Astrocyte of the cerebellum (primary cell): ENCODE results near the gene ITGA8.
"Not testable (repeated sequence)": the region's sequence is repeated elsewhere in the genome, so short reads cannot be mapped to it uniquely, and the experiment has no call there.

Source experiments
- DNase-seq: peaks from one replicate; pipeline ENCODE4 v3.0.0-alpha.2; 2011; ENCODE audit warnings: low read depth
- H3K4me3 ChIP-seq: 2 replicates; pipeline ENCODE4 v1.5.1; 2011; ENCODE audit warnings: mild to moderate bottlenecking, low read depth, low read length, moderate library complexity
- in situ Hi-C: cut with HindIII; loops from 2 replicates; pipeline ENCODE4 v1.10.0; 2017; ENCODE audit warnings: low sequenced_read_pairs
- TF ChIP-seq, protein P1 (sequence below): IDR thresholded peaks from 2 replicates; pipeline ENCODE4 v1.5.1; 2012; ENCODE audit warnings: low read length, low read depth, moderate library complexity, mild to moderate bottlenecking; ENCODE audit errors: missing control alignments

The ITGA8 gene

DNA sequence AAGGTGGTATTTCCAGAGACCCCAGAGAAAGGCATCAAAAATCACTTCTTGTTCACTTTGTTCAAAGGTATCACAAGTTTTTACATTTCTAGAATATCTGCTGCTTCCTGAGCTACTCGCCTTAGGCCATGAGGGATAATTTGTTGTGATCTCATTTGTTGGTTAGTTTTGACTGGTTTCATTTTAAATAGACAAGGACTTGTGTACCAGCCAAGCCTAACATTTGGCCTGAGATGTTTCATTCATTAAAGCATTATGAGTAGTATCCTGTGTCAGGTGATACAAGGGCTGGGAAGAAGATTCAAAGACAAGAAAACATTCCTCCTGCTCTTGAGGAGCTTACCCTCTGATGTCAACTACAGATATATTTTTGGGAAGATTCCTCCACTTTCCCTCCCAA, 178.3 kb downstream of the ITGA8 start:
- no peak for DNase-seq
- no peak overlapping the region for H3K4me3 ChIP-seq
- in situ Hi-C loops: no loop called here
- TF ChIP-seq, protein P1, sequence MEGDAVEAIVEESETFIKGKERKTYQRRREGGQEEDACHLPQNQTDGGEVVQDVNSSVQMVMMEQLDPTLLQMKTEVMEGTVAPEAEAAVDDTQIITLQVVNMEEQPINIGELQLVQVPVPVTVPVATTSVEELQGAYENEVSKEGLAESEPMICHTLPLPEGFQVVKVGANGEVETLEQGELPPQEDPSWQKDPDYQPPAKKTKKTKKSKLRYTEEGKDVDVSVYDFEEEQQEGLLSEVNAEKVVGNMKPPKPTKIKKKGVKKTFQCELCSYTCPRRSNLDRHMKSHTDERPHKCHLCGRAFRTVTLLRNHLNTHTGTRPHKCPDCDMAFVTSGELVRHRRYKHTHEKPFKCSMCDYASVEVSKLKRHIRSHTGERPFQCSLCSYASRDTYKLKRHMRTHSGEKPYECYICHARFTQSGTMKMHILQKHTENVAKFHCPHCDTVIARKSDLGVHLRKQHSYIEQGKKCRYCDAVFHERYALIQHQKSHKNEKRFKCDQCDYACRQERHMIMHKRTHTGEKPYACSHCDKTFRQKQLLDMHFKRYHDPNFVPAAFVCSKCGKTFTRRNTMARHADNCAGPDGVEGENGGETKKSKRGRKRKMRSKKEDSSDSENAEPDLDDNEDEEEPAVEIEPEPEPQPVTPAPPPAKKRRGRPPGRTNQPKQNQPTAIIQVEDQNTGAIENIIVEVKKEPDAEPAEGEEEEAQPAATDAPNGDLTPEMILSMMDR: no peak

DNA sequence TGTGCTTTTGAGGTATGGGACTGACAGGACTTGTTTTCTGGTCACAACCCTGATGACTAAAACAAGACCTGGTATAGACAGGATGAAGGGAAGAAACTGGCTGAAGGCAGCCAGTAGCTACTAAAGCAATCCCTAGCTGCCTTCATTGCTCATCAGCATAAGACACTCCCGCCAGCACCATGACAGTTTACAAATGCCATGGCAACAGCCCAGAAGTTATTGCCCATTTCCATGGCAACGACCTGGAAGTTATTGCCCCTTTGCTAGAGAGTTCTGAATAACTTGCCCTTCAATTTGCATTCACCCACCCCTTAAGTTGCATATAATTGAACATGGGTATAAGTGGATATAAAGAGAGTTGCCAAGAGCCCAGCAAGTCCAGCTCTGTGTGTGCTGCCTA, 179.0 kb downstream of the ITGA8 start:
- TF ChIP-seq, protein P1: no peak
- in situ Hi-C loops: no loop called here
- H3K4me3 ChIP-seq: no peak overlapping the region
- no peak for DNase-seq

DNA sequence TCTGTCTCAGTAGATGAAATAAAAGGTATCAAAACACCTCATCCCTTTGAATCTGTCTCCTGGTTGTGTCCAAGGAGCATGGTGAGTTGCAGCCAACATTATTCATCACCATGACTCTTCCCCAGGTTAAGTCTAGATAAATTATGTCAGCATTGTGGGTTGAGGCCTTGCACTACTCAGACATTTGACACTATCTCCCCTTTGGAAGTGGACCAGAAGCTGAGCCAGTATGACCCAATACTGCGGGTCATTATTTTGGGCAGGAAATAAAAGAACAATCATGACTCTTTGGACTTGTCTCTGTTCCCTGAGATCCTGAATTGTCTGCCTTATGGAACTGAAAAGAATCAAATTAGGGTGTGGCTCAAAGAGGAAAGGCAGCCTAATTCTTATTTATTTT, 180.5 kb downstream of the ITGA8 start:
- TF ChIP-seq, protein P1: no peak
- in situ Hi-C loops: no loop called here
- DNase-seq: no peak
- H3K4me3 ChIP-seq: no peak overlapping the region

DNA sequence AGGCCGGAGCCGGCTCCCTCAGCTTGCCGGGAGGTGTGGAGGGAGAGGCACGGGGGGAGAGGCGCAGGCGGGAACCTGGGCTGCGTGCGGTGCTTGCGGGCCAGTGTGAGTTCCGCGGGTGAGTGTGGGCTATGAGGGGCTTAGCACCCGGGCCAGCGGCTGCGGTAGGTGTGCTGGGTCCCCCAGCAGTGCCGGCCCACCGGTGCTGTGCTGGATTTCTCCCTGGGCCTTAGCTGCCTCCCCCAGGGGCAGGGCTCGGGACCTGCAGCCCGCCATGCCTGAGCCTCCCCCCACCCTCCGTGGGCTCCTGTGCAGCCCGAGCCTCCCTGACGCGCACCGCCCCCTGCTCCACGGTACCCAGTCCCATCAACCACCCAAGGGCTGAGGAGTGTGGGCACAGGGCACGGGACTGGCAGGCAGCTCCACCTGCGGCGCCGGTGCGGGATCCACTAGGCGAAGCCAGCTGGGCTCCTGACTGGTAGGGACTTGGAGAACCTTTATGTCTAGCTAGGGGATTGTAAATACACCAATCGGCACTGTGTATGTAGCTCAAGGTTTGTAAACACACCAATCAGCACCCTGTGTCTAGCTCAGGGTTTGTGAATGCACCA, 184.7 kb downstream of the ITGA8 start:
- in situ Hi-C loops, H3K4me3 ChIP-seq, DNase-seq: not testable (repeated sequence)

DNA sequence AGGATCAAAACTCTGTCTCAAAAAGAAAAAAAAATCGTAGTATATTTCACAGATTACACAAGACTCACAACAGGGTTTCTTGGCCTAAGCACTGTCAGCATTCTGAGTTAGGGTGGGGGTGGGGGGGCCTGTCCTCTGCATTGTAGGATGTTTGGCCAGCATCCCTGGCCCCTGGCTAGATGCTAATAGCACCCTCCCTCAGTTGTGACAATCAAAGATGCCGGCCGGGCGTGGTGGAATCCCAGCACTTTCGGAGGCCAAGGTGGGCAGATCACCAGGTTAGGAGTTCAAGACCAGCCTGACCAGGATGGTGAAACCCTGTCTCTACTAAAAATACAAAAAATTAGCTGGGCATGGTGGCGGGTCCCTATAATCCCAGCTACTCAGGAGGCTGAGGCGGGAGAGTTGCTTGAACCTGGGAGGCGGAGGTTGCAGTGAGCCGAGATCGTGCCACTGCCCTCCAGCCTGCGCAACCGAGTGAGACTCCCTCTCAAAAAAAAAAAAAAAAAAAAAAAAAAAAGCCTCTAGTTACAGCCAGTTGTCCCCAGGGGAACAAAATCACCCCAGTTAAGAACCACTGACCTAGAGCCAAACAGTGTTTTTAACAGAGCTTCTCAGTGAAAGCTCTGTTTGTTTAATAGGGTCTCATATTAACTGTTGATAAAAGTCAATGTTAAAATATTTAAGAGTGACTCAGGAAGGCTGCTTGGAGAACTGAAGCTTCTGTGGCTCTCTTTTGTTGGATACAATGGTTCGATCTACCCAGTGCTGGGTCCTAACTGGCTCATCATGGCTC, 187.6 kb downstream of the ITGA8 start:
- DNase-seq: no peak
- TF ChIP-seq, protein P1: no peak
- in situ Hi-C loops: no loop called here
- H3K4me3 ChIP-seq: no peak overlapping the region

DNA sequence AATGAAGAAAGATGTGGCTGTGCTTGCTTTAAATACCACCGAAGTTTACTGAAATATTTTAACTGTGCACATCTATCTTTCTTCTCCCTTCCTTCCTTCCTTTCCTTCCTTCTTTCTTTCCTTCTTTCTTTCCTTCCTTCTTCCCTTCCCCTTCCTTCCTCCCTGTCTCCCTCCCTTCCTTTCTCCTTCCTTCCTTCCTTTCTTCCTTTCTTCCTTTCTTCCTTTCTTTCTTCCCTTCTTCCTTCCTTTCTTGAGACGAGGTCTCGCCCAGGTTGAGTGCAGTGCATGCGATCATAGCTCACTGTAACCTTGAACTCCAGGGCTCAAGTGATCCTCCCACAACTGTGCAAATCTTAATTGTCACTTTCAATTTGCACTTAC, 190.9 kb downstream of the ITGA8 start:
- no peak overlapping the region for H3K4me3 ChIP-seq
- TF ChIP-seq, protein P1: no peak
- no peak for DNase-seq
- in situ Hi-C loops: no loop called here

DNA sequence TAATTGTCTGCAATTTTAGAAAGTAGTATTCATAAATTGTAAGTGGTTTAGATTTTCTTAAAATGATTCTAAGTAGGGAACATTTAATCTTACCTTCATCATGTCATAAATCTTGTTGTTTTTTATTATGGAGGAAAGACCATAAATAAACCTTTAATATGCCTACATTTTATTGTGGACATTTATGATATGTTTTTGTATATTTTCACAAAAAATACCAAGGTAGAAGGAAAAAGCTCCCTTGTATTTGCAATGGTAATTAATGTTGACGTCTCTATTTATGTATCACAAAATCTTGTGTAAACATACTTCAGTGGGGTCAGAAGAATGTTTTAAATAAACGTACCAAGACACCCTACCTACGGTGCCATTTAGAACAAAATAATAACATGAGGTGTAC, 193.0 kb downstream of the ITGA8 start:
- no peak for DNase-seq
- in situ Hi-C loops: no loop called here
- TF ChIP-seq, protein P1: no peak
- H3K4me3 ChIP-seq: no peak overlapping the region
